PFSK-1 (cell line): Measurements from ENCODE around the gene ZNF462.

Source experiments
- FOXP2 ChIP-seq: optimal IDR thresholded peaks from 2 replicates; pipeline ENCODE3; 2011; ENCODE audit warnings: borderline replicate concordance, control low read depth, inconsistent platforms; ENCODE audit not compliant: insufficient read depth; ENCODE audit errors: extremely low read length, extremely low read depth
- POLR2AphosphoS5 ChIP-seq: IDR thresholded peaks from 2 replicates; pipeline ENCODE4 v1.6.1; 2012; ENCODE audit warnings: low read depth, mild to moderate bottlenecking, control low read depth, low read length, moderate library complexity
- REST ChIP-seq, 2 experiments: IDR thresholded peaks; 2 replicates each; pipeline versions ENCODE4 v1.6.1 to v1.8.0; 2011 to 2012; ENCODE audit warnings: low read depth in 2 of 2, low read length in 2 of 2, control low read depth in 1 of 2, inconsistent platforms in 1 of 2, mild to moderate bottlenecking in 1 of 2, moderate library complexity in 1 of 2; ENCODE audit not compliant: insufficient read depth in 1 of 2
- SIN3A ChIP-seq: IDR thresholded peaks from 2 replicates; pipeline ENCODE4 v1.6.1; 2012; ENCODE audit warnings: mild to moderate bottlenecking, low read length, moderate library complexity, borderline replicate concordance; ENCODE audit not compliant: insufficient read depth
- TAF1 ChIP-seq: IDR thresholded peaks from 2 replicates; pipeline ENCODE4 v1.6.1; 2012; ENCODE audit warnings: low read length, control low read depth, borderline replicate concordance; ENCODE audit not compliant: insufficient read depth

ZNF462 gene

GRCh38 chr9:106866243-106866642 lies 3.3 kb downstream of the ZNF462 start:
- no peak for TF ChIP-seq REST (IDR thresholded peaks at IDR 0.05; ENCODE audit: insufficient read depth in 1 of 2, low read depth in 2 of 2, low read length in 2 of 2)
- no peak for TF ChIP-seq POLR2AphosphoS5
- no peak for TF ChIP-seq TAF1
- no peak for TF ChIP-seq FOXP2
- TF ChIP-seq SIN3A: no peak

GRCh38 chr9:106867286-106867685 lies 4.3 kb downstream of the ZNF462 start:
- TF ChIP-seq TAF1: no peak
- no peak for TF ChIP-seq FOXP2
- TF ChIP-seq REST (IDR thresholded peaks at IDR 0.05; ENCODE audit: insufficient read depth in 1 of 2, low read depth in 2 of 2, low read length in 2 of 2): no peak
- TF ChIP-seq SIN3A: no peak
- no peak for TF ChIP-seq POLR2AphosphoS5

GRCh38 chr9:106868087-106868486 lies 5.1 kb downstream of the ZNF462 start:
- TF ChIP-seq POLR2AphosphoS5 (no peak), SIN3A (no peak), FOXP2 (no peak), TAF1 (no peak), REST (IDR thresholded peaks at IDR 0.05; ENCODE audit: insufficient read depth in 1 of 2, low read depth in 2 of 2, low read length in 2 of 2) (no peak)

- no peak for TF ChIP-seq FOXP2
- TF ChIP-seq REST (IDR thresholded peaks at IDR 0.05; ENCODE audit: insufficient read depth in 1 of 2, low read depth in 2 of 2, low read length in 2 of 2): no peak
- no peak for TF ChIP-seq POLR2AphosphoS5
- no peak for TF ChIP-seq TAF1
- TF ChIP-seq SIN3A: no peak
Measured at GRCh38 chr9:106868565-106868964, 5.6 kb downstream of the ZNF462 start.

- no peak for TF ChIP-seq REST (IDR thresholded peaks at IDR 0.05; ENCODE audit: insufficient read depth in 1 of 2, low read depth in 2 of 2, low read length in 2 of 2)
- TF ChIP-seq TAF1: no peak
- TF ChIP-seq SIN3A: no peak
- no peak for TF ChIP-seq POLR2AphosphoS5
- TF ChIP-seq FOXP2: no peak
Measured at GRCh38 chr9:106869028-106869427, 6.1 kb downstream of the ZNF462 start.
